Measurements from ENCODE around the gene RPL22. TPM values are rescaled to one million over a fixed set of nuclear protein-coding genes. Genes with fewer than 3 reads are reported as not detected.

RPL22 gene
- total RNA-seq, 1 donor from 2014 or later: 463 TPM

DNA sequence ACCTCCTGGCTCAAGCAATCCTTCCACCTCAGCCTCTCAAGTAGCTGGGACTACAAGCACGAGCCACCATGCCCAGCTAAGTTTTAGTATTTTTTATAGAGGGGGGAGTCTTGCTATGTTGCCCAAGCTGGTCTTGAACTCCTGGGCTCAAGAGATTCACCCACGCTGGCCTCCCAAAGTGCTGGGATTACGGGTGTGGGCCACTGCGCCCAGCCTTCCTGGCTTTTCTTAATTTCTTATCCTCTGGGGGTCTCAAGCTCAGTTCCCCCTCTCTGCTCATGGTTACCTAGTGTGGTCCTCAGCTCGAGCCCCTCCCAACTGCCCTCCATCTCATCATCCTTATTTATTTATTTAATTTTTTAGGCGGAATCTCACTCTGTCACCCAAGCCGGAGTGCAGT is 2.9 kb upstream of the RPL22 start:
- peaks cover 36% of the 10 kb centered on the region for H3K4me1 Mint-ChIP-seq

DNA sequence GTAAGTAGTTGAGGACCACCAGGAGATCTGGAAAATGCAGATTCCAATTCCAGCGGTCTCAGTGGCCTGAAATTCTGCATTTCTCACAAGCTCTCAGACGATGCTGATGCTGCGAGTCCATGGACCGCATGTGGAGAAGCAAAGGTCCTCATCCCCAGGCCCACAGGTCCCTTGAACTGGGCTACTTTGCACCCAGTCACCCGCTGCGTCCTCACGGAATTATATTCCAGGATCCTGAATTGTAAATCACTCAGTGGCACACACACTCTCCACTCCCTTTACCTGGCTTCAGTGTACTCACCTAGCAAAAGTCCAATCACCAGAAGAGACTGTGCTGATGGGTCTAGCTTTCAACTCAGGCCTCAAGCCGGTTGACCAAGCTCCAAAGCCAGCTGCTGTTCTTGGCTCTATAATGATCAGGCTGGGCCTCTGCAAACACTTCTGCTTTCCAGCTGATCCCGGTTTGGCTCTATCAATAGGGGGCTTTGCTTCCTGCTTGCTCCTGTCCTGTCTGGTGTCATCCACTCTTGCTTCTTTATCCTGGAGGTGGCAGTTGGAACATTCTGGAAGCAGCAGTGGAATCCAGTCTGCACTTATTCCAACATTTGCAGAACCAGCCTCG is 904 bp upstream of the RPL22 start:
- Mint-ChIP-seq H3K4me3 (peak overlapping the region; percentile 88), H3K27ac (peak overlapping the region; percentile 85), H3K36me3 (ENCODE audit: low read depth) (peaks cover 31% of the 10 kb centered on the region), H3K4me1 (peaks cover 42% of the 10 kb centered on the region), H3K9me3 (peaks cover 6% of the 10 kb centered on the region), H3K27me3 (no peaks in the 10 kb centered on the region)
- intact Hi-C loops (cut with micrococcal nuclease): no loop called here
- DNase-seq: no peak

More for the DNA sequence above, 2.9 kb upstream of the RPL22 start:
- Mint-ChIP-seq H3K27ac (no peak overlapping the region), H3K36me3 (ENCODE audit: low read depth) (peaks cover 17% of the 10 kb centered on the region), H3K4me3 (no peak overlapping the region), H3K27me3 (no peaks in the 10 kb centered on the region), H3K9me3 (peaks cover 6% of the 10 kb centered on the region)
- intact Hi-C loops (cut with micrococcal nuclease): no loop called here
- no peak for DNase-seq

- H3K4me1 Mint-ChIP-seq: peaks cover 36% of the 10 kb centered on the region
- intact Hi-C loops (cut with micrococcal nuclease): loop anchor here (1.0 to 5.0 kb wide), 3 partner anchors 10 to 206 kb away; partner anchors contain the start of genes ICMT and NPHP4
- peak; percentile 83 for DNase-seq
- peaks cover 6% of the 10 kb centered on the region for H3K9me3 Mint-ChIP-seq
- H3K4me3 Mint-ChIP-seq: peak overlapping the region; percentile 88
- H3K36me3 Mint-ChIP-seq (ENCODE audit: low read depth): peaks cover 37% of the 10 kb centered on the region
- H3K27ac Mint-ChIP-seq: peak overlapping the region; percentile 85
- no peaks in the 10 kb centered on the region for H3K27me3 Mint-ChIP-seq
These were observed 623 bp downstream of the RPL22 start for GRCh38 chr1:6198646-6199297.

DNA sequence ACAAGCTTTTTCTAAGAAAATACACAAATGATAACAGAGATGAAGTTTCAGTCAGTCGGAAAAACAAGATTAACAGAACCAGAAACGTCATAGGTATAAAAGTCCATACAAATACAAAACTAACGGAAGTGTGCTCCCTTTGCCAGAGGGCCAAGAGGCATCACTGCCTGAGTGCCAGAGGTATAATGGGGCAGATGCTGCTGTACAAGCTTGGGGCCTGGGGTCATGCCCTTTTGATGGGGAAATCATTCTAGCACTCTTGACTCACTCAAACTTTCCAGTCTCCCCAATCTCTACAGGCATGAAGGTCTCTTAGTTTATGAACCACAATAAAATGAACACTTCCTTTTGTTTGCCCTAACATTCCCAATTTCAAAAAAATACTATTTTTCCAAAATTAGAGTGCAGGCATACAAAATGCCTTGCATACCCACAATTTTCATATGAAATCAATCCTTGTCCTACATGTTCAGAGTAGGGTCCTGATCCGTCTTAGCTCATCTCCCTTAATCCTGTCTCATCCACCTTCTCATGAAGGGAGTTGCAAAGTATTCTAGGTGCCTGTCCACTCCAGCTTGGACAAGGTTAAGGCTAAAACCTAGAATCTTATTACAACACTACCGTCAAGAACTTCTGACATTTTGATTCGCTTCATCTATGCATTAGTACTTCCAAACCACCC is 1.5 kb downstream of the RPL22 start:
- Mint-ChIP-seq H3K36me3 (ENCODE audit: low read depth) (peaks cover 44% of the 10 kb centered on the region), H3K4me3 (peak overlapping the region; percentile 88), H3K27me3 (no peaks in the 10 kb centered on the region), H3K9me3 (peaks cover 6% of the 10 kb centered on the region), H3K27ac (peak overlapping the region; percentile 85), H3K4me1 (peaks cover 36% of the 10 kb centered on the region)
- no peak for DNase-seq
- intact Hi-C loops (cut with micrococcal nuclease): loop anchor here (5.0 kb wide), 2 partner anchors 39 to 206 kb away; partner anchors contain the start of genes ICMT and NPHP4

DNA sequence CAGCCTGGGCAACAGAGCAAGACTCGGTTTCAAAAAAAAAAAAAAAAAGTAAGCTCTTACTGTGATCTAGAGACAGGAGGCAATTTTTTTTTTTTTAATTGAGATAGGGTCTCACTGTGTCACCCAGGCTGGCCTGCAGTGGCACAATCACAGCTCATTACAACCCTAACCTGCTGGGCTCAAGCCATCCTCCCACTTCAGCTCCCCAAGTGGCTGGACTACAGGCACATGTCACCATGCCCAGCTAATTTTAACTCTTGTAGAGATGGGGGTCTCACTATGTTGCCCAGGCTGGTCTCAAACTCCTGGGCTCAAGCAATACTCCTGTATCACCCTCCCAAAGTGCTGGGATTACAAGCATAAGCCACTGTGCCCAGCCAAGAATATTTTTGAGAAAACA is 7.4 kb downstream of the RPL22 start:
- Mint-ChIP-seq H3K4me1 (peaks cover 16% of the 10 kb centered on the region), H3K27ac (no peak overlapping the region), H3K27me3 (no peaks in the 10 kb centered on the region), H3K9me3 (no peaks in the 10 kb centered on the region), H3K4me3 (no peak overlapping the region), H3K36me3 (ENCODE audit: low read depth) (peaks cover 60% of the 10 kb centered on the region)
- DNase-seq: no peak
- intact Hi-C loops (cut with micrococcal nuclease): no loop called here

DNA sequence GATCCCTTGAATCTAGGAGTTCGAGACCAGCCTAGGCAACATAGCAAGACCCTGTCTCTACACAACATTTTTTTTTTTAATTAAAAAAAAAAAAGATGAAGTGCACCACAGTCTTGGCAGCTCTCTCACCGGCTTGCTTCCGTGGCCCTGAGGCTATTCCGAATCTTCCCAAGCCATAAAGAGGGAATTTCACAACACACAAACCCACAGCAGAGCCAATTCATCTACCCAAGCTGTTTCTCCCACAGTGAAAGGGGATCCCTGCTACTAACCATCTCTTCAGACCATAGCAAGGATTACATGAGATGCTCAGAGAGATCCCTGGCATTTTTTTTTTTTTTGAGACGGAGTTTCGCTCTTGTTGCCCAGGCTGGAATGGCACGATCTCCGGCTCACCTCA is 10.9 kb downstream of the RPL22 start:
- Mint-ChIP-seq H3K27ac (no peak overlapping the region), H3K4me1 (peaks cover 14% of the 10 kb centered on the region), H3K36me3 (ENCODE audit: low read depth) (peaks cover 62% of the 10 kb centered on the region)

DNA sequence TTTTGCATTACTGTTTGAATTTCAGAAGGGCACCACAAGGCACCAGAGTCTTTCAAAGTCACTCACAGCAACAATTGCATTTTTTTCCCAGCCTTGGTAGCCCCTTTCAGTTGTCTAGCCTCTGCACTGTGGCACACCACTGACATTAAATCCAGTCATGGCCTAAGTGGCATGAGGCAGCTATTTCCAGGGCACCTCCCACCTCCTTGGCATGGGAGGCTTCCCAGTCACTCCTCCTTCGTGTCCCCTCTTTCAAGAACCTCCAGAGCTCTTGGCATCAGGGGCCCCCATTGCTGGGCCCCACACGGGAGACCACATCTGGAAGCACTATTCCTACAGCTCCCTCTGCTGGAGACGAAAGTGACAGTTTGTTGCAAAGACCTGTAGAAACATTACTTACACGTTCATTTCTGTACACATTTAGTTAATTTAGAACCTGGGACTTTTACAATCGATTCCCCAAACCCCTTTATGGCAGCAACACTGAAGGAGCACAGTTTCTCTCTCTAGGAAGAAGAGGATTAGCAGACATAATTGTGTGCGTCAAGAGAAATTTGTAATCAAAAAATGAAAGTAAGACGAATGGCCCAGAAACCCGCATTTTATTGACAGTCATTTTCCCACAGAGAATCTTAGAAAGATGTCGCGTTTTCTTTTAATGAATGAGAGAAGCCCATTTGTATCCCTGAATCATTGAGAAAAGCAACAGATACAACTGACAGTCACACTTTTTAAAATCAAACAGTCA is 13.6 kb downstream of the RPL22 start:
- Mint-ChIP-seq H3K4me3 (no peak overlapping the region), H3K9me3 (no peaks in the 10 kb centered on the region), H3K4me1 (peaks cover 23% of the 10 kb centered on the region), H3K27me3 (peaks cover 16% of the 10 kb centered on the region), H3K36me3 (ENCODE audit: low read depth) (peaks cover 49% of the 10 kb centered on the region), H3K27ac (no peak overlapping the region)
- intact Hi-C loops (cut with micrococcal nuclease): loop anchor here (10.0 kb wide), 1 partner anchor 81 kb away; no protein-coding TSS in a partner anchor
- peak; percentile 77 for DNase-seq

More for the DNA sequence above, 10.9 kb downstream of the RPL22 start:
- H3K27me3 Mint-ChIP-seq: no peaks in the 10 kb centered on the region
- no peak overlapping the region for H3K4me3 Mint-ChIP-seq
- DNase-seq: no peak
- intact Hi-C loops (cut with micrococcal nuclease): loop anchor here (10.0 kb wide), 1 partner anchor 84 kb away; no protein-coding TSS in a partner anchor
- H3K9me3 Mint-ChIP-seq: no peaks in the 10 kb centered on the region

DNA sequence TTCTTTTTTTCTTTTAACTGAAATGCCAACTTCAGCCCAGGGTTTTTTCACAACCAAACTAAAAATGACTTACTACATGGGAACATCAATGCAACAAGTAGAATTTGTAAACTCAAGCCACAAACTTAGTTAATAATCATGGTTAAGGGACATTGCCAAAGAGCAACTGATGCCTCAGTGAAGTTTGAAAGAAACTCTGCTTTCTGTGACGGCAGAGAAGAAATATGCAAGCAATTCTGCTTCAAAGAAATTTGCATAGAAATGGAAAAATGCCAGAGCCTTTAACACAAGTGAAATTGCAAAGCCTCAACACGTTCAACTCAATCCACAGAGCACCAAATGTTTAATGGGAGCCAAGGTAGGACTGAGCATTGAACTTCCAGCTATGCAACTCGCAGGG is 14.2 kb downstream of the RPL22 start:
- H3K27me3 Mint-ChIP-seq: peaks cover 19% of the 10 kb centered on the region
- no peak overlapping the region for H3K27ac Mint-ChIP-seq
- no peaks in the 10 kb centered on the region for H3K9me3 Mint-ChIP-seq
- peaks cover 46% of the 10 kb centered on the region for H3K36me3 Mint-ChIP-seq (ENCODE audit: low read depth)
- no peak for DNase-seq
- no peak overlapping the region for H3K4me3 Mint-ChIP-seq
- intact Hi-C loops (cut with micrococcal nuclease): loop anchor here (10.0 kb wide), 1 partner anchor 80 kb away; no protein-coding TSS in a partner anchor
- H3K4me1 Mint-ChIP-seq: peaks cover 22% of the 10 kb centered on the region

DNA sequence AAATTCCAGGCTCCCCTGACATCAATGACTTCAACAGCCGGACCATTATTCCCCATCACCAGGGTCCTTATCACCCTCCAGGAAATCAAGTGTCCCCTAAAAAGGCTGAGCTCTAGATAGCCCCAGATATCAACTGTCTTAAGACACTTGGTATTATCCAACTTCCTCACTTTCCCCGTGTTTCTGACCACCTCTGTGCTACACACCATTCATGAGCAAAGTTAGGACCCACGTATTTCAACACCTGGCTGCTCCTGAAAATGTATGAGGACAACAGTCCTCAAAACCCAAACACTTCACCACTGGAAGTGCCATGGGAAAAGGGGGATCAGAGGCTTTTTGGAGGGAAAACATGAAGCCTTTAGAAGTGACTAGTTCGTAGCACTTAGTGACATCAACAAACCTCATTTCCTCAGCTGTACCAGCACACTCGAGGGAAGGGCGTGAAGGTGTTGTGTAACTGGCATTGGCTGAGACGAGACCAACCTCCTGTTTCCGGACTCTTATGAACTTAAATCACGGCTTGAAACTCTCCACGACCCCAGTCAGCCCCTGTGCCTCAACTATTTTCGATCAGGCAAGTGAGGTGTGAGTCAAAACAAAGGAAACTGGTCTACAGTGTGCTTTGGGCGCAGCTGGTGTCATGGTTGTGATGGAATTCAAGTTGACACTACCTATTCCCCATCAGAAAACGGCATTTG is 15.2 kb downstream of the RPL22 start:
- peaks cover 19% of the 10 kb centered on the region for H3K27me3 Mint-ChIP-seq
- peaks cover 40% of the 10 kb centered on the region for H3K36me3 Mint-ChIP-seq (ENCODE audit: low read depth)
- no peak for DNase-seq
- H3K4me3 Mint-ChIP-seq: no peak overlapping the region
- no peak overlapping the region for H3K27ac Mint-ChIP-seq
- H3K4me1 Mint-ChIP-seq: peaks cover 20% of the 10 kb centered on the region
- intact Hi-C loops (cut with micrococcal nuclease): loop anchor here (10.0 kb wide), 1 partner anchor 79 kb away; no protein-coding TSS in a partner anchor
- H3K9me3 Mint-ChIP-seq: no peaks in the 10 kb centered on the region

GRCh38 chr1:6183520-6183989 is 15.8 kb downstream of the RPL22 start:
- DNase-seq: no peak
- peaks cover 17% of the 10 kb centered on the region for H3K4me1 Mint-ChIP-seq
- intact Hi-C loops (cut with micrococcal nuclease): loop anchor here (10.0 kb wide), 1 partner anchor 79 kb away; no protein-coding TSS in a partner anchor
- no peaks in the 10 kb centered on the region for H3K9me3 Mint-ChIP-seq
- peaks cover 23% of the 10 kb centered on the region for H3K27me3 Mint-ChIP-seq
- no peak overlapping the region for H3K27ac Mint-ChIP-seq
- H3K4me3 Mint-ChIP-seq: no peak overlapping the region
- peaks cover 35% of the 10 kb centered on the region for H3K36me3 Mint-ChIP-seq (ENCODE audit: low read depth)

GRCh38 chr1:6181347-6181770 is 18.0 kb downstream of the RPL22 start:
- no peak overlapping the region for H3K4me3 Mint-ChIP-seq
- no peak overlapping the region for H3K27ac Mint-ChIP-seq
- peaks cover 15% of the 10 kb centered on the region for H3K4me1 Mint-ChIP-seq
- peaks cover 22% of the 10 kb centered on the region for H3K36me3 Mint-ChIP-seq (ENCODE audit: low read depth)
- intact Hi-C loops (cut with micrococcal nuclease): loop anchor here (10.0 kb wide), 1 partner anchor 77 kb away; no protein-coding TSS in a partner anchor
- H3K27me3 Mint-ChIP-seq: peaks cover 42% of the 10 kb centered on the region
- no peaks in the 10 kb centered on the region for H3K9me3 Mint-ChIP-seq
- DNase-seq: no peak

- peak overlapping the region; percentile 41 for H3K4me3 Mint-ChIP-seq
- intact Hi-C loops (cut with micrococcal nuclease): loop anchor here (10.0 kb wide), 1 partner anchor 76 kb away; no protein-coding TSS in a partner anchor
- peaks cover 42% of the 10 kb centered on the region for H3K27me3 Mint-ChIP-seq
- no peak for DNase-seq
- H3K36me3 Mint-ChIP-seq (ENCODE audit: low read depth): peaks cover 18% of the 10 kb centered on the region
- H3K27ac Mint-ChIP-seq: no peak overlapping the region
- H3K4me1 Mint-ChIP-seq: peaks cover 12% of the 10 kb centered on the region
- no peaks in the 10 kb centered on the region for H3K9me3 Mint-ChIP-seq
These were observed 18.6 kb downstream of the RPL22 start for GRCh38 chr1:6180707-6181311.
